ENCODE results near the gene KIF13A. TPM values are rescaled to one million over a fixed set of nuclear protein-coding genes. Genes with fewer than 3 reads are reported as not detected.

Gene KIF13A
- total and polyA plus RNA-seq, 9 of the 15 experiments (the other 6 are each of a cell fraction or from before 2014, with no cell fraction given) = 3.6 to 44.3 (median 29.7) TPM

DNA sequence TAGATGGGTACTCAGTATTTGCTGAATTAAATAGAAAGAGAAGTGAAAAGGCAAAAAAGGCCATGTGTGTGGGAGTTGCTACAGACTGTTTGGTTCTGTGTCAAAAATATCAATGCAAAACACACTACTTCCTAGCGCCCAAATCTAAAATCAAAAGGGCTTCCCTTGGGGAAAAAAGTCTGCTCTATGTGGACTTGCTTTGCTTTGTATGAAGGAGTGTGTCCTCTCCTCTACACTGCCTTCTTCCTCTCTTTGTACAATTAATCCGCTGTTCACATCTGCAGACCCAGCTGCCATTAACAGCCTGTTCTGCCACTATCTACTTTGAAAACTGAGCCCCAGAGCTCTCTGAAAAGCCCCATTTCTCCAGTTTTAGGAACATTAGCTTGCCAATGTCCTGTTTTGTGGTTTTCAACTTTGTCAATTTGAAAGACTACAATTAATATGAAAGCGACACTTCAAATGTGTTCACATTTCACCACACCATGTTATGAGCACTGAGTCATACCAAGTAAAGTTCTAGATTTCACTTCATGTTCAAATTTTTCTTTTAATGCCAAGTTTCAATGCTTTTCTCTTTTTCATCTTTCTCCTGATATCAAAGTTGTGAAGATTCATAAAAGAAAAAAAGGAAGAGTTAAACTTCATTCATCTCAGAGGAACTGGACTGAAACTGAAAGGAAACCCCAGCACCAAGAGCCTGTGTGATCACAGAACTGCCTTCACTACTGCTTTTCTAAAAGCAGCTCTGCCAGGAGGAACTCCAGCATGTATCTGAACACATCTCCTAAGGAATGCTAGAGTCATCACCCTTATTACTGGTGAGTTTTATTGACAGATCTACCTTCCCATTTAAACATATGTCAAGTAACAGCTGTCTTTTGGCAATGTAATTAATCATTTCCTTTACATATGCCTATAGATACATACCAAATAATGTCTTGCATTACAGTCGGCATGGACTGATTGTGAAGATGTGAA lies 102.6 kb downstream of the KIF13A start (continued):
- TF ChIP-seq RREB1 (CRISPR knock-in tag; IDR thresholded peaks at IDR 0.05) (no peak), ZBTB33 (CRISPR knock-in tag; IDR thresholded peaks at IDR 0.05) (no peak), ZNF384 (IDR thresholded peaks at IDR 0.05; ENCODE audit: low read depth, low read length) (no peak), MXD1 (CRISPR knock-in tag; IDR thresholded peaks at IDR 0.05; ENCODE audit: borderline replicate concordance, poor library complexity, severe bottlenecking) (no peak), E2F3 (CRISPR knock-in tag; IDR thresholded peaks at IDR 0.05) (no peak), TBL1XR1 (IDR thresholded peaks at IDR 0.05; ENCODE audit: low read length in 2 of 2) (no peak), ZFPM2 (CRISPR knock-in tag; IDR thresholded peaks at IDR 0.05) (no peak), HDGF (IDR thresholded peaks at IDR 0.05) (no peak)
- TF ChIP-seq, protein P1, sequence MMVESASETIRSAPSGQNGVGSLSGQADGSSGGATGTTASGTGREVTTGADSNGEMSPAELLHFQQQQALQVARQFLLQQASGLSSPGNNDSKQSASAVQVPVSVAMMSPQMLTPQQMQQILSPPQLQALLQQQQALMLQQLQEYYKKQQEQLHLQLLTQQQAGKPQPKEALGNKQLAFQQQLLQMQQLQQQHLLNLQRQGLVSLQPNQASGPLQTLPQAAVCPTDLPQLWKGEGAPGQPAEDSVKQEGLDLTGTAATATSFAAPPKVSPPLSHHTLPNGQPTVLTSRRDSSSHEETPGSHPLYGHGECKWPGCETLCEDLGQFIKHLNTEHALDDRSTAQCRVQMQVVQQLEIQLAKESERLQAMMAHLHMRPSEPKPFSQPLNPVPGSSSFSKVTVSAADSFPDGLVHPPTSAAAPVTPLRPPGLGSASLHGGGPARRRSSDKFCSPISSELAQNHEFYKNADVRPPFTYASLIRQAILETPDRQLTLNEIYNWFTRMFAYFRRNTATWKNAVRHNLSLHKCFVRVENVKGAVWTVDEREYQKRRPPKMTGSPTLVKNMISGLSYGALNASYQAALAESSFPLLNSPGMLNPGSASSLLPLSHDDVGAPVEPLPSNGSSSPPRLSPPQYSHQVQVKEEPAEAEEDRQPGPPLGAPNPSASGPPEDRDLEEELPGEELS (CRISPR knock-in tag; IDR thresholded peaks at IDR 0.05; ENCODE audit: borderline replicate concordance) = no peak
- TF ChIP-seq, protein P2, sequence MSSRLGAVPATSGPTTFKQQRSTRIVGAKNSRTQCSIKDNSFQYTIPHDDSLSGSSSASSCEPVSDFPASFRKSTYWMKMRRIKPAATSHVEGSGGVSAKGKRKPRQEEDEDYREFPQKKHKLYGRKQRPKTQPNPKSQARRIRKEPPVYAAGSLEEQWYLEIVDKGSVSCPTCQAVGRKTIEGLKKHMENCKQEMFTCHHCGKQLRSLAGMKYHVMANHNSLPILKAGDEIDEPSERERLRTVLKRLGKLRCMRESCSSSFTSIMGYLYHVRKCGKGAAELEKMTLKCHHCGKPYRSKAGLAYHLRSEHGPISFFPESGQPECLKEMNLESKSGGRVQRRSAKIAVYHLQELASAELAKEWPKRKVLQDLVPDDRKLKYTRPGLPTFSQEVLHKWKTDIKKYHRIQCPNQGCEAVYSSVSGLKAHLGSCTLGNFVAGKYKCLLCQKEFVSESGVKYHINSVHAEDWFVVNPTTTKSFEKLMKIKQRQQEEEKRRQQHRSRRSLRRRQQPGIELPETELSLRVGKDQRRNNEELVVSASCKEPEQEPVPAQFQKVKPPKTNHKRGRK (tag; IDR thresholded peaks at IDR 0.05) = no peak
- TF ChIP-seq, protein P3, sequence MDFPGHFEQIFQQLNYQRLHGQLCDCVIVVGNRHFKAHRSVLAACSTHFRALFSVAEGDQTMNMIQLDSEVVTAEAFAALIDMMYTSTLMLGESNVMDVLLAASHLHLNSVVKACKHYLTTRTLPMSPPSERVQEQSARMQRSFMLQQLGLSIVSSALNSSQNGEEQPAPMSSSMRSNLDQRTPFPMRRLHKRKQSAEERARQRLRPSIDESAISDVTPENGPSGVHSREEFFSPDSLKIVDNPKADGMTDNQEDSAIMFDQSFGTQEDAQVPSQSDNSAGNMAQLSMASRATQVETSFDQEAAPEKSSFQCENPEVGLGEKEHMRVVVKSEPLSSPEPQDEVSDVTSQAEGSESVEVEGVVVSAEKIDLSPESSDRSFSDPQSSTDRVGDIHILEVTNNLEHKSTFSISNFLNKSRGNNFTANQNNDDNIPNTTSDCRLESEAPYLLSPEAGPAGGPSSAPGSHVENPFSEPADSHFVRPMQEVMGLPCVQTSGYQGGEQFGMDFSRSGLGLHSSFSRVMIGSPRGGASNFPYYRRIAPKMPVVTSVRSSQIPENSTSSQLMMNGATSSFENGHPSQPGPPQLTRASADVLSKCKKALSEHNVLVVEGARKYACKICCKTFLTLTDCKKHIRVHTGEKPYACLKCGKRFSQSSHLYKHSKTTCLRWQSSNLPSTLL (IDR thresholded peaks at IDR 0.05) = no peak
